Activated naive CD8-positive, alpha-beta T cell treated with anti-CD3 and anti-CD28 coated beads, Interleukin-2, amount 50 U/mL, for 16 hours (primary cell): ENCODE measurements around the gene COL4A2.
"Not testable (repeated sequence)": the region's sequence is repeated elsewhere in the genome, so short reads cannot be mapped to it uniquely, and the experiment has no call there.

Experiments
- DNase-seq: peaks from one replicate; pipeline ENCODE4 v3.0.0-alpha.2; 2020; ENCODE audit warnings: low read depth, low spot score

COL4A2 gene

DNA sequence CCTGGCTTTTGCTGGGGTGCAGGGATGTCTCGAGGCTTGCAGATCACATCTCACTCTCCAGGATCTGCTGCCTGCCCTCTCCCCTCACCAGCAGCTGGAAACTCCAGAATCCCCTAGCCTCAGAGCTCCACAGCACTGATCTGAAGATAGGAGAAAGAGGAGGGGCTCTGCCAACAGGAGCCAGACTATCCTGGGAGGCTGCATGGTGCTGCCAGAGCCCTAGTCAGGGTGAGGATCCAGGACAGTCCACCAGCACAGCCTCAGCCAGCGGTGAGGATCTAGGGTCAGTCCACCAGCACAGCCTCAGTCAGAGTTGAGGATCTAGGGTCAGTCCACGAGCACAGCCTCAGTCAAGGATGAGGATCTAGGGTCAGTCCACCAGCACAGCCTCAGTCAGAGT, 189.2 kb downstream of the COL4A2 start:
- no peak for DNase-seq

DNA sequence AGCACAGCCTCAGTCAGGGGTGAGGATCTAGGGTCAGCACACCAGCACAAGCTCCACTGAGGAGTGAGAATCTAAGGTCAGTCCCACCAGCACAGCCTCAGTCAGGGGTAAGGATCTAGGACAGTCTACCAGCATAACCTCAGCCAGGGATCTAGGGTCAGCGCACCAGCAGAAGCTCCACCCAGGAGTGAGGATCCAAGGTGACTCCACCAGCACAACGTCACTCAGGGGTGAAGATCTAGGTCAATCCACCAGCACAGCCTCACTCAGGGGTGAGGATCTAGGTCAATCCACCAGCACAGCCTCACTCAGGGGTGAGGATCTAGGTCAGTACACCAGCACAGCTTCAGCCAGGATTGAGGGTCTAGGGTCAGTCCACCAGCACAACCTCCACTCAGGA, 189.9 kb downstream of the COL4A2 start:
- DNase-seq: no peak

DNA sequence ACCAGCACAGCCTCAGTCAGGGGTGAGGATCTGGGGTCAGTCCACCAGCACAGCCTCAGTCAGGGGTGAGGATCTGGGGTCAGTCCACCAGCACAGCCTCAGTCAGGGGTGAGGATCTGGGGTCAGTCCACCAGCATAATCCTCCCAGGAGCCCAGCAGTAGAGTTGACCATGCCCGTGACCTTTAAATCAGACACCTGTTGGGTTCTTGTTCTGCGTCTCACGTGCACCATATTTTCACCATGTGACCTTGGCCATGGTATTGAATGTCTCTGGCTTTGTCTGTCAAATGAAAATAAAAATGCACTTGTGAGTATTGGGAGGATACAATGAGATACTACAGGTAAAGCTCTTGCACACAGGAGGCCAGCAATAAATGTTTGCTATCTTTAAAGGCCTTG, 190.8 kb downstream of the COL4A2 start:
- not testable (repeated sequence) for DNase-seq

DNA sequence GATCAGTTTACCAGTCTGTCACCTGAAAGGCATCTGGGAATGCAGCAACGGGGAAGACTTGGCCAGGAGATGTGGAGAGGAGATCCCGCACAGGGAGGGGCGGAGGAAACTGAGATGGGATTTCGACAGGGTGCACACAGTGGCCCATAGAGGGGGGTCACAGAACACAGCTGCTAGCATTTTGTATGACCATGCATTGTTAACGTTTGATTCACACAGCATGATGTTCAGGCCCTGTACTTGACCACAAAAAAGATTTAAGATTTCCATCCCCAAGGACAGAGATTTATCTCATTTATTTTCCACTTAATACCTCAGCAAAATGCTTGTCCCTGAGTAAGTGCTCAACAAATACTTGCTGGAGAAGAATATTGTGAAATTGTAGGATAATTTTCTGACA, 191.2 kb downstream of the COL4A2 start:
- no peak for DNase-seq

DNA sequence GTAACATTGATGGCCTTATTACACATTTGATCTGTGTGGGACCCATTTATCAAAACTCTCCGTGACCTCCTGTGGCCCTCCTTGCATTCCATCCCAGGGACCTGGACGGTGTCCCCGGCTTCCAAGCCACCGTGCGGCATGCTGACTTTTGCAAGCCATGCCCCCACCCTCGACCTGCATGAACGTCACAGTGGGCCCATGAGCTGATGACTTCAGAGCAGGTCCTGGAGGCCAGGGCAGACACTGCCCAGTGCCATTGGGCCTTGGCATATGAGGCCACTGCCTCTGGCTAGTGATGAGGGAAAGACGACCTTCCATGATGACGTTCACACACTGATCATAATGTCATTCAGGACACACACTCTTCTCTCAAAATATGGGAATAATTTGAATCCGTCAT, 191.7 kb downstream of the COL4A2 start:
- DNase-seq: no peak

DNA sequence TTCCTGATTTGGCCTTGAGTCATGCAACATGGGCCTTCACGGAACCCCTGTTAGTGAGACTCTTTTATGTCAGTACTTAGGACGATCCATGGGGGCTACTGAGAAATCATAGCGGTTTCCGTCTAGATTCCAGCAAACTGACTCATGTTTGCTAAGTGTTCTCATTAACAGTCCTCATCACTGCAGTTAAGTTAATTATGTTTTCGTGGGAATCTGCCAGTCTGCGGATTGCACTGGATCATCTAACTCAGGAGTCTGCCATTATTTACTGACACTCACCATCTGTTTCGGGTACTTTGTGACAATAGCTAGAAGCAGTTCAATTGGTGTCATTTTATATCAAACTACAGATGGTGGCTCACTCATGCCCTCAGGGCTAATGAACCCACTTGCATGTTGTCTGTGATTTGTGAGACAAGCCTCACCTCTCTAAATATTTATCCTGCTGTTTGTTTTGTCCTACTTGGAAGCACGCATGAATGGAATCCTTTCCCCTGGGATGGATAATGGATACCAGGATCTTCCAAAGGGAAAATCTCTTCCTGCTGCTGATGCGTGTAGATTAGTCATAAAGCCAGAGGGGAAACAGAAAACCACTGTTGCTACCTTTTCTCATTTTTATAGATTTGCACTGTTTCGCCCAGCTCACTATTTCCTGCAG, 192.7 kb downstream of the COL4A2 start:
- DNase-seq: no peak

DNA sequence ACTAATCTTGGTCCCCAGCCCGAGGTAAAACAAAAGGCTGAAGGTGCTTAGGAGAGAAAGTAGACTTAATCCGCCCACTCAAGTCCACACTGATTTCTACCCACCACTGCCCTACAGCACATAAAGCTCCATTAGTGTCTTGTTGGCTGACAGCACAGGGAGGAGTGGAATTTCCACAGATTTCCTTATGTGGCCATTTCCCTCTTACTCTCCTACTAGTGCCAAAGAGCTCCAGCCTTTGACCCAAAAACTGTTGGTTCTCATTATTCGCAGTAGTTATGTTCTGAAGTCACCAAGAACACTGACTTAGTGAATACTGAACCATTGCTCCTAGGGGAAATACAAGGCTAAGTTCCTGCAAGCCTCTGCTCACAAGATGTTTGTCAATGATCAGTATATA, 193.3 kb downstream of the COL4A2 start:
- DNase-seq: no peak

DNA sequence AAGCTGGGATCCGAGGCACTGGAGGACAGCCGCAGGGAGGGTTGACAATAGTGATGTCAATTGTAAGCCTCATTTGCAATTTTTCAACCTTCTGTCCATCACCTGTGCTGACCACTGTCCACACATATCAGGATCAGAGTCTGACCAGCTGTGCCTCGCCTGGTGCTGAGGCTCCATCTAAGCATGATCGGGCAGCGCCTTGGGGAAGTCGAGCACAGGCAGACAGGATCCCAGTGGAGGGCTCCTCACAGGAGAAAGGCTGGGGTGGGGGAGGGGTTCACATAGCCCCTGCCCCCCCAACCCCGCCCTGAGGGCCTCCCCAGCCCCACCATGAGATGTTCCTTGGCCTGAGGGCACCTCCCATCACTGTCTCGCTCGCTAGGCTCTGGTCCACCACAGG, 194.1 kb downstream of the COL4A2 start:
- DNase-seq: no peak

DNA sequence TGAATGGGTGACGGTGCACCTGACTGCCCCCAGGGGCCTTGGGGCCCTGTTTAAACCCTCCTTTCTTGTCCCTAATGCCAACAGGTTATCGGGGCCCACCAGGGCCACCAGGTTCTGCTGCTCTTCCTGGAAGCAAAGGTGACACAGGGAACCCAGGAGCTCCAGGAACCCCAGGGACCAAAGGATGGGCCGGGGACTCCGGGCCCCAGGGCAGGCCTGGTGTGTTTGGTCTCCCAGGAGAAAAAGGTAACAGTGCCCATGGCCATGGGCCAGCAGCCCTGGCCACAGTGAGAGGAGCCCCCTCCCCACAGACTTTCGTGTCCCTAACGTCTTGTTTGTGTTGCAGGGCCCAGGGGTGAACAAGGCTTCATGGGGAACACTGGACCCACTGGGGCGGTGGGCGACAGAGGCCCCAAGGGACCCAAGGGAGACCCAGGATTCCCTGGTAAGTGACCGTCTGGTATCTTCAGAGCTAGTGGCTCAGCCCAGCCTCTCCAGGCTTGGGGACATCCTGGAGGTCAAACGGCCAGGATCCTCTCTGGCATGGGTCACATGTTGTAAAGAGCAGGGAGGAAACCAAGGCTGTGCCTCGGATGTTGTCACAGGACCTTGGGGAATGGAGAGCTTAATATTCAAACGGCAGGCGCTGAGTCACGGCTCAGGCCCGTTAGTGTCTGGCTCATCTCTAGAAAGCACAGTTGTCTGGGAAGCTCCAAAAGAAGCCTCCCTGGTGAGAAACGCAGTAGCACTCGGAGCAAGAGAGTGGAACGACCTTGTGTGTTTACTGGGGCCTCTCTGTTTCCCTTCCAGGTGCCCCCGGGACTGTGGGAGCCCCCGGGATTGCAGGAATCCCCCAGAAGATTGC, 196.2 kb downstream of the COL4A2 start:
- no peak for DNase-seq

DNA sequence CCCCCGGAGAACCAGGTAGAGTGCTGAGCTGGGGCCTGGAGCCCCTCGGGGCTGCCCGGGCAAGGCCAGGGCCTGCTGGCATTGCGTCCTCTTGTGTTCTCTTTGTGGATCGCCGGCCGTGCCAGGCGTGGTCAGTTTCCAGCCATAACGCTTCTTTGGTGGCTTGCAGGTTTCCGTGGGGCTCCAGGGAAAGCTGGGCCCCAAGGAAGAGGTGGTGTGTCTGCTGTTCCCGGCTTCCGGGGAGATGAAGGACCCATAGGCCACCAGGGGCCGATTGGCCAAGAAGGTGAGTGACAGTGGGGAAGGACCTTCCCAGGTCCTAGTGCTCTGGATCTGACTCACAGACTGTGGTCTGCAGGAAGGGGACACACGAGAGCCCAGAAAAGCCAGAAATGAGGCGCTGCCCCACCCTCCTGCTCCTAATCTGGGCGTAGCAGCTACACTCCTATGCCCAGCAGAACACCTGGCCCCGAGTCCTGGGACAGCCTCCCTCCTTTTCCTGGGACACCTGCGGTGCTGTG, 197.0 kb downstream of the COL4A2 start:
- no peak for DNase-seq

DNA sequence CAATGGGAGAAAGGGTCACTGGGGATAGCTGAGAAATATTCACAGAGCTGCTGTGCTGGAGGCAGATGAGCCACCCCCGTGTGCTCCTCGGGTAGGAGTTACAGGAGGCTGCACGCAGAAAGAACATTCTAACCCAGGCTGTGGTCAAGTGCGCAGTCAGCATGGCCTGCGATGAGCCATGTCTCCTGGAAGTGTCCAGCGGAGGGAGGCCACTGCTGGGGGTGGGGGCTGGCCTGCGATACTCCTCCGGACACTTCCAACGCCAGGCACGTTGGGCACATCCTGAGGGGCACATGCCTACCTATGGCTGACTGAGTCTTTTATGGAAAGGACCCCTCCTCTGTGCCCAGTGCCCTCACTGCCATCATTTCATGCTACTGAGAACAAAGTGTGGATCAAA, 198.5 kb downstream of the COL4A2 start:
- no peak for DNase-seq

DNA sequence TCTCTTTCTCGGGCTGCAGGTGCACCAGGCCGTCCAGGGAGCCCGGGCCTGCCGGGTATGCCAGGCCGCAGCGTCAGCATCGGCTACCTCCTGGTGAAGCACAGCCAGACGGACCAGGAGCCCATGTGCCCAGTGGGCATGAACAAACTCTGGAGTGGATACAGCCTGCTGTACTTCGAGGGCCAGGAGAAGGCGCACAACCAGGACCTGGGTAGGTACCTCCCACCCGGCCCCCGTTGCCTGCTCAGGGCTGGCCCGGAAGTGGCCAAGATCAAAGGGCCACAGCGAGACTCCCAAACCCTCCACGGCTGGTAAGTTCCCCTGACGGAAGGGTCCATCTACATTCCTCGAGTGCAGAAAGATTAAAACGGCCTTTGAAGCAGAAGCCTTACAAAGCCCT, 199.3 kb downstream of the COL4A2 start:
- DNase-seq: no peak

DNA sequence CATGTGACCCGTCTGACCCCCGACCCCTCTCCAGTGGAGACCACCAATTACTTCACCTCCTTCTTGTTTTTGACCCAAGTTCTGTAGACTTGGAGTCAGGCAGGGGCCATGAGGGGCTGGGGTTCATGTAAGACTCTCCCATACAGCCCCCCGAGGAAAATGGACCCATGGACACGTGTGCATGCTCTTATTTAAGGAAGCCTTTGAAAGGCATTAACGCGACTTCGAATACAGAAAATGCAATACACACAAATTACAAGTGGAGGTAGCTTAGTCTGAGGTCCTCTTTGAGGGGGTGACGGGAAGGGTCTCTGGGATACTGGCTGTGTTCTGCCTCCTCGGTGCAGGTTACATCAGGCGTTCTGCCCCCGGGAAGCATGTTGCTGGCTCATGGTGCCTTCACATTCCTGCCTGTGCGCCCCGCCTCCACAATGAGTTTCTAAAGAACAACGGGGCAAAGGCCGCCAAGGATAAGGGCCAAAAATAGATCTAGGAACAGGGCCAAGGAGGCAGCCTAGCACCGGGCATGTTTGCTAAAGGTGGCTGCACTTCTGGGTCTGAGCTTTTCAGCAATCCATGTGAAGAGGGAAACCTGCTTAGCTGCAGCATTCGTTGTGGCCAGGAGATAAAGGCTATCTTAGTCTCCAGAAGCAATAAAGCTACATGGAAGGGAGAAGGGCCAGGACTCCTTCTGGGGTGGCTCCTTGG, 199.9 kb downstream of the COL4A2 start:
- DNase-seq: no peak

DNA sequence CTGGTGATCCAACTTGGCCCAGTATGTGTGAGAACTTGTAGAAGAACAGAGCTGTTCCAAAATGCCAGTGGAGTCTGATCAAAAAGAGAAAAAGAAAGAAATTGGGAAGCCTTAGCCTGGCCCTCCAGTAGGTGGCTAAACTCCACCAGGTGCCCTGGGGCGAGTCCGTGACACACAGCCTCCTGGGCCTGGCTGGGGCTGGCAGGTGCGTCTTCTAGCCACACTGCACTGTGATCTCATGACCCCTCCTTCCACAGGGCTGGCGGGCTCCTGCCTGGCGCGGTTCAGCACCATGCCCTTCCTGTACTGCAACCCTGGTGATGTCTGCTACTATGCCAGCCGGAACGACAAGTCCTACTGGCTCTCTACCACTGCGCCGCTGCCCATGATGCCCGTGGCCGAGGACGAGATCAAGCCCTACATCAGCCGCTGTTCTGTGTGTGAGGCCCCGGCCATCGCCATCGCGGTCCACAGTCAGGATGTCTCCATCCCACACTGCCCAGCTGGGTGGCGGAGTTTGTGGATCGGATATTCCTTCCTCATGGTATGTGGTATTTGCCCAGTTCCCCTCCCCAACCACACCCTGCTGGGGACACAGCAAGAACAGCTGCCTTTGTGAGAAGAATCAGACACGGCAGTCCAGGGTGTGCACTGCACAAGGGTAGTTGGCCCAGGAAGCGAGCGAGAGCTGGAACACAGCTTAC, 200.7 kb downstream of the COL4A2 start:
- DNase-seq: no peak

DNA sequence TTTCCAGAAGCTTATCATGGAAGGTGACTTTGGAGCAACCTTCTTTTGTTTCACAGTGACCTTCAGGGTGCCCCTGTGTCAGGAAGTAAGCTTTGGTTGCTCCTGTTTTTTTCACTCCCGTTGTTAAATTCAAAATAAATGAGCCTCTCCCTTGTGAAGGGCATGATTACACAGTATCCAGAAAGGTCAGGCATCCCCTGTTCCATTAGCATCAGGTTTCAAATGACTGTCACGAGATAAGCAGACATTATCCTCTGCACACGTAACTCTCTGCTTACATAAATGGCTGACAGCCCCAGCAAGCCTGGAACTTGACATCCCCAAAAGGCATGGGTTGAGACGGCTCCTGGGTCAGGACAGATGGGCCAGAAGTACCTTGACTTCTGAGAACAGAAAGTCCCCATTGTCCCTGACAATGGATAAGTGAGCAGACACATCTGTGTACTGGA, 202.4 kb downstream of the COL4A2 start:
- DNase-seq: no peak

DNA sequence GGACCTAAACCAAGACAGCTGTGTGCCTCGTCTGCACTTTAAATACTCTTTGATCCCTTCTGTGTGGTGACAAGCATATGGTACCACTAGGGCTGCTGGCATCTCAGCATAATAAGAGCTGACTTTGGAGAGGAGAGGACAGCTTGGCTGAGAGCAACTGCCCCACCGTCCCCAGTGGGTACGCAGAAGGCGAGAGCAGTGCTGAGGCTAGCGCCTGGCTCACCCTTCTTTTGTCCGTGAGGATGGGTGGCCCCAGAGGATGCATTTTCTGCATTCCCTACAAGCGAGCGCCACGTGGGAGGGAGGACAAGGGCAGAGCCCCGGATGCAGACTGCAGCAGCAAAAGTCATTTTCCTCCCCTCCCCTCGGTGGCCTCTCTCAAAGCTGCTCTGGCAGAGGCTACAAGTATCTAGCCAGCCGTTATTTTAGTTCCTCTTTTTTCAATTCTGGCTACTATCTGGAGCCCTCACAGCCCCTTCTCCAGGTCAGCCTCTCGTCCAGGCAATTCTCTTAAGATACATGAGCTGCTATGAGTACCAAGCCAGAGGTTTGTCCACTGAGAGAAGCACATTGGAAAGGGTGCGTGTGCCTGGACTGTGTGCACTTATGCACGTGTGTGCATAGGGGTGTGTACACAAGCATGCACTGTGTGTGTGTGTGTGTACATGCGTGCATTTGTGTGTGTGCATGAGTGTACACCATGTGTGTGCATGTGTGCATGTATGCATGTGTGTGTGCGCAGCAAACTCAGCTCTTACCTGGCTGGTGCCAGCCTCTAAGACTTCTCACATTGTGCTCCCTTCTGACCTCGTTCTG, 203.1 kb downstream of the COL4A2 start:
- no peak for DNase-seq

DNA sequence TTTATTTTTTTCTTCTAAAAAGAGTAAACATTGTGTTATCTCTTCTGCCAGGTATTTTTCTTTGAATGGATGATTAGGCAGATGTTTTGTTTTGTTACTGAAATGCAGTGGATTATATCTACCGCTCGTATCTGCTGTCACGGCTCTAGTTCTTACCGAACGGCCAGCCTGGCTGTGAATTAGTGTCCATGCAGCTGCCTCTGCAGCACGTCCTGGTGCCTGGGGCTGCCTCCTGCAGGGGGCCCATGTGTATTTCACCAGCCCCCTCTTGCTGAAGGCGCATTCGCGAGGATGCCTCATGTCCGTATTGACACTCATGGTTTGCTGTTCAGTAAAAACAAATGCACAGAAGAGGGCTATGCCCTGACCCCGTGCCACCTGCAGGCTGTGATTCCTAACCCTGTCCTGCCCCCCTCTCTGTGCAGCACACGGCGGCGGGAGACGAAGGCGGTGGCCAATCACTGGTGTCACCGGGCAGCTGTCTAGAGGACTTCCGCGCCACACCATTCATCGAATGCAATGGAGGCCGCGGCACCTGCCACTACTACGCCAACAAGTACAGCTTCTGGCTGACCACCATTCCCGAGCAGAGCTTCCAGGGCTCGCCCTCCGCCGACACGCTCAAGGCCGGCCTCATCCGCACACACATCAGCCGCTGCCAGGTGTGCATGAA, 204.6 kb downstream of the COL4A2 start:
- no peak for DNase-seq

DNA sequence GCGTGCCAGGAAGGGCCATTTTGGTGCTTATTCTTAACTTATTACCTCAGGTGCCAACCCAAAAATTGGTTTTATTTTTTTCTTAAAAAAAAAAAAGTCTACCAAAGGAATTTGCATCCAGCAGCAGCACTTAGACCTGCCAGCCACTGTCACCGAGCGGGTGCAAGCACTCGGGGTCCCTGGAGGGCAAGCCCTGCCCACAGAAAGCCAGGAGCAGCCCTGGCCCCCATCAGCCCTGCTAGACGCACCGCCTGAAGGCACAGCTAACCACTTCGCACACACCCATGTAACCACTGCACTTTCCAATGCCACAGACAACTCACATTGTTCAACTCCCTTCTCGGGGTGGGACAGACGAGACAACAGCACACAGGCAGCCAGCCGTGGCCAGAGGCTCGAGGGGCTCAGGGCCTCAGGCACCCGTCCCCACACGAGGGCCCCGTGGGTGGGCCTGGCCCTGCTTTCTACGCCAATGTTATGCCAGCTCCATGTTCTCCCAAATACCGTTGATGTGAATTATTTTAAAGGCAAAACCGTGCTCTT, 205.2 kb downstream of the COL4A2 start:
- DNase-seq: no peak

DNA sequence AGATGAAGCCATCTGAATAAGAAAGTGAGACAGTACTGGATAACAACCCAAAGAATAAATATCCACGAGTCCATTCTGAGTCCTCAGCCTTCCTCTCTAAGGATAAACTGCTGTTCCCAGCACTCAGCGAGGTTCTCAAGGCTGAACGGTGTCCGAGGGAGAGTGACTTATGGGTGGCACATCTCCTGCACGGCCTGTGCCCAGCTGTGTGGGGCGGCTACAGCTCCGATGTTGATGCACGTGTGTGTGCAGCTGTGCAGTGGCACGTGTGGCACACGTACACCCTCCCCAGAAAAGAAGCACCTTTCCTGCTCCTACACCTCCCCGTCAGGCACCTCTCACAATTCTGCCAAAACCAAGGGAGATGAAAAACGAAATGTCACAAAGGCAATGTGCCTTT, 209.4 kb downstream of the COL4A2 start:
- DNase-seq: no peak
